Nephron (organoid): Measurements from ENCODE around the gene EMC9.

Experiments used
- H3K27ac Mint-ChIP-seq, 3 experiments: 2 replicates each; pipeline ENCODE4 v1.8.0; 2020; ENCODE audit warnings: mixed read lengths in 3 of 3, mild to moderate bottlenecking in 2 of 3, moderate library complexity in 1 of 3
- H3K27me3 Mint-ChIP-seq: 2 replicates; pipeline ENCODE4 v1.8.0; 2021; ENCODE audit warnings: low read depth, mild to moderate bottlenecking, moderate library complexity, mixed read lengths
- H3K36me3 Mint-ChIP-seq: 2 replicates; pipeline ENCODE4 v1.8.0; 2020; ENCODE audit warnings: low read depth, mixed read lengths
- H3K4me1 Mint-ChIP-seq: 2 replicates; pipeline ENCODE4 v1.8.0; 2020; ENCODE audit warnings: mixed read lengths
- H3K4me3 Mint-ChIP-seq, 3 experiments: 2 replicates each; pipeline ENCODE4 v1.8.0; 2020; ENCODE audit warnings: mild to moderate bottlenecking in 3 of 3, mixed read lengths in 3 of 3, moderate library complexity in 2 of 3
- H3K9me3 Mint-ChIP-seq: 2 replicates; pipeline ENCODE4 v1.8.0; 2020; ENCODE audit warnings: mixed read lengths
- CTCF ChIP-seq, 3 experiments: fragments of 200-600 bp; sonication (generic); IDR thresholded peaks; one replicate each; pipeline ENCODE4 v1.5.0; 2021; ENCODE audit warnings: antibody characterized with exemption in 3 of 3; ENCODE audit not compliant: unreplicated experiment in 3 of 3

EMC9 gene

GRCh38 chr14:24092110-24092504 lies 49.3 kb downstream of the EMC9 start:
- TF ChIP-seq CTCF (IDR thresholded peaks at IDR 0.05; ENCODE audit: unreplicated experiment in 3 of 3) = no peak
- Mint-ChIP-seq H3K27ac (peak overlapping the region in 1 of 3 experiments; percentile 13), H3K4me3 (peak overlapping the region; percentile 94 to 97 (median 95)), H3K36me3 (no peaks in the 10 kb centered on the region), H3K9me3 (no peaks in the 10 kb centered on the region), H3K27me3 (peaks cover 7% of the 10 kb centered on the region), H3K4me1 (peaks cover 29% of the 10 kb centered on the region)

GRCh38 chr14:24089890-24090289 lies 51.5 kb downstream of the EMC9 start:
- peaks cover 29% of the 10 kb centered on the region for H3K4me1 Mint-ChIP-seq
- TF ChIP-seq CTCF (IDR thresholded peaks at IDR 0.05; ENCODE audit: unreplicated experiment in 3 of 3) = no peak
- H3K9me3 Mint-ChIP-seq = no peaks in the 10 kb centered on the region
- H3K36me3 Mint-ChIP-seq = no peaks in the 10 kb centered on the region
- no peak overlapping the region for H3K4me3 Mint-ChIP-seq
- H3K27me3 Mint-ChIP-seq = peaks cover 6% of the 10 kb centered on the region
- no peak overlapping the region for H3K27ac Mint-ChIP-seq
